Panc1 (cell line): ENCODE data around the gene GOLGA6L2. TPM values are rescaled to one million over a fixed set of nuclear protein-coding genes. Genes with fewer than 3 reads are reported as not detected.

ENCODE experiments used
- ATAC-seq: fragments of 200-7000 bp; cut with Tn5 transposase; 2 replicates; pipeline ENCODE4 v1.9.1; 2020; ENCODE audit warnings: mild to moderate bottlenecking, moderate library complexity
- BruUV-seq: library from RNA; stranded (reverse); fragments of 400-500 nt; replicated peaks from 2 replicates; lab custom pipeline; 2021; lab: Mats Ljungman, UMichigan
- CTCF ChIA-PET: fragments of 300-600 bp; sonication (Branson Sonifier 250); formaldehyde crosslinking; loops from one replicate; lab custom pipeline; 2022; ENCODE audit warnings: antibody characterized with exemption; lab: Charles Lee
- POLR2A ChIA-PET: fragments of 300-600 bp; sonication (Branson Sonifier 250); formaldehyde crosslinking; loops from one replicate; lab custom pipeline; 2022; ENCODE audit warnings: antibody characterized with exemption; lab: Charles Lee
- DNase-seq: peaks from one replicate; pipeline ENCODE4 v3.0.0-alpha.2; 2010; ENCODE audit warnings: low read depth, low spot score
- H3K27ac ChIP-seq: 2 replicates; pipeline ENCODE4 v1.5.1; 2011; ENCODE audit warnings: mild to moderate bottlenecking, low read length, inconsistent platforms
- H3K27me3 ChIP-seq: fragments of 200-500 bp; sonication (Bioruptor generic); 2 replicates; pipeline ENCODE4 v1.6.0; 2014; ENCODE audit warnings: low read length, inconsistent platforms; ENCODE audit not compliant: control insufficient read depth, insufficient read depth
- H3K36me3 ChIP-seq: fragments of 200-500 bp; sonication (Bioruptor generic); 2 replicates; pipeline ENCODE4 v1.5.1; 2014; ENCODE audit warnings: inconsistent platforms, mild to moderate bottlenecking, low read length, moderate library complexity; ENCODE audit not compliant: control insufficient read depth, insufficient read depth
- H3K4me1 ChIP-seq: 2 replicates; pipeline ENCODE4 v1.5.1; 2011; ENCODE audit warnings: inconsistent platforms, mild to moderate bottlenecking, low read length, moderate library complexity; ENCODE audit not compliant: control insufficient read depth, insufficient read depth
- H3K4me3 ChIP-seq, 2 experiments: 2 replicates each; pipeline ENCODE4 v1.5.1; 2011 to 2012; ENCODE audit warnings: low read depth in 2 of 2, low read length in 2 of 2, mild to moderate bottlenecking in 2 of 2, inconsistent platforms in 1 of 2, moderate library complexity in 1 of 2
- H3K9me3 ChIP-seq: fragments of 200-500 bp; sonication (Bioruptor generic); 2 replicates; pipeline ENCODE4 v1.5.1; 2014; ENCODE audit warnings: low read depth, mild to moderate bottlenecking, inconsistent platforms, low read length, moderate library complexity; ENCODE audit not compliant: control insufficient read depth, insufficient read depth
- CTCF ChIP-seq: fragments of 450-650 bp; IDR thresholded peaks from 2 replicates; pipeline ENCODE4 v1.5.1; 2017; ENCODE audit warnings: mild to moderate bottlenecking
- POLR2AphosphoS5 ChIP-seq: IDR thresholded peaks from 2 replicates; pipeline ENCODE4 v1.6.1; 2012; ENCODE audit warnings: mild to moderate bottlenecking, low read depth, low read length, moderate library complexity
- REST ChIP-seq, 2 experiments: IDR thresholded peaks; 2 replicates each; pipeline ENCODE4 v1.6.1; 2011 to 2012; ENCODE audit warnings: low read depth in 2 of 2, control low read depth in 1 of 2, low read length in 1 of 2, mild to moderate bottlenecking in 1 of 2, moderate library complexity in 1 of 2; ENCODE audit not compliant: insufficient read depth in 1 of 2
- SIN3A ChIP-seq: IDR thresholded peaks from 2 replicates; pipeline ENCODE4 v1.6.1; 2012; ENCODE audit warnings: low read depth, mild to moderate bottlenecking, low read length, moderate library complexity, borderline replicate concordance; ENCODE audit not compliant: insufficient read depth
- TCF7L2 ChIP-seq: IDR thresholded peaks from 2 replicates; pipeline ENCODE4 v1.6.1; 2011; ENCODE audit warnings: mild to moderate bottlenecking, low read depth, low read length, inconsistent platforms
- in situ Hi-C: cut with HindIII; loops from 2 replicates; pipeline ENCODE4 v1.10.0; 2016; ENCODE audit warnings: low sequenced_read_pairs, low pct_unique_long_range_greater_than_20kb
- intact Hi-C: fragments of 100-400 bp; cut with micrococcal nuclease; formaldehyde crosslinking; loops from one replicate; pipeline ENCODE4 v1.10.0; 2022; ENCODE audit not compliant: unreplicated experiment
- total RNA-seq: library from RNA; stranded (reverse); gene quantifications from one replicate; pipeline ENCODE4 v1.2.1, GENCODE V29; 2021; ENCODE audit not compliant: unreplicated experiment

Gene GOLGA6L2
- total RNA-seq, 1 experiment from 2014 or later = not detected

- BruUV-seq = no TSS peak
Measured at GRCh38 chr15:23397779-23398178, 49.3 kb downstream of the GOLGA6L2 start.

GRCh38 chr15:23395832-23396231, 51.2 kb downstream of the GOLGA6L2 start:
- DNase-seq = no peak
- POLR2A ChIA-PET = no interaction called here
- Histone ChIP-seq H3K9me3 (no peaks in the 10 kb centered on the region), H3K4me3 (no peak overlapping the region), H3K36me3 (no peaks in the 10 kb centered on the region), H3K27me3 (no peaks in the 10 kb centered on the region), H3K27ac (no peak overlapping the region), H3K4me1 (no peaks in the 10 kb centered on the region)
- in situ Hi-C loops (no loop called here), intact Hi-C loops (no loop called here)
- BruUV-seq = no TSS peak
- CTCF ChIA-PET = no interaction called here
- no peak for ATAC-seq
- no peak for TF ChIP-seq POLR2AphosphoS5
- TF ChIP-seq REST (IDR thresholded peaks at IDR 0.05; ENCODE audit: insufficient read depth in 1 of 2, low read depth in 2 of 2, low read length in 1 of 2) = no peak
- no peak for TF ChIP-seq TCF7L2
- TF ChIP-seq CTCF = no peak
- no peak for TF ChIP-seq SIN3A

More at GRCh38 chr15:23397779-23398178, 49.3 kb downstream of the GOLGA6L2 start:
- no peaks in the 10 kb centered on the region for H3K36me3 ChIP-seq
- H3K27me3 ChIP-seq = no peaks in the 10 kb centered on the region
- in situ Hi-C loops (no loop called here), intact Hi-C loops (no loop called here)
- no peak overlapping the region for H3K27ac ChIP-seq
- DNase-seq (no peak), ATAC-seq (no peak)
- no peak overlapping the region for H3K4me3 ChIP-seq
- ChIA-PET CTCF (no interaction called here), POLR2A (no interaction called here)
- no peaks in the 10 kb centered on the region for H3K4me1 ChIP-seq
- no peak for TF ChIP-seq CTCF
- no peak for TF ChIP-seq POLR2AphosphoS5
- TF ChIP-seq SIN3A = no peak
- no peak for TF ChIP-seq TCF7L2
- no peaks in the 10 kb centered on the region for H3K9me3 ChIP-seq
